DMS 273 treated with DMSO at 0.1 percent for 48 hours (cell line): ENCODE measurements around the gene SYNRG.

ENCODE experiments used
- DNase-seq: peaks from one replicate; lab custom pipeline; 2025; lab: John Stamatoyannopoulos, UW

The SYNRG gene

GRCh38 chr17:37470181-37470580 lies 139.0 kb downstream of the SYNRG start:
- DNase-seq = no peak

GRCh38 chr17:37466471-37466870 lies 142.7 kb downstream of the SYNRG start:
- DNase-seq = no peak

- DNase-seq = no peak
Measured at GRCh38 chr17:37465069-37465616, 144.1 kb downstream of the SYNRG start.
